Measurements from ENCODE around the gene NISCH.

Gene NISCH

GRCh38 chr3:52435246-52436101 lies 19.9 kb upstream of the NISCH start:
- no peak for DNase-seq (ENCODE audit: low read depth)

GRCh38 chr3:52436500-52437149 lies 18.8 kb upstream of the NISCH start:
- DNase-seq (ENCODE audit: low read depth) = no peak

- no peak for DNase-seq (ENCODE audit: low read depth)
Observed at GRCh38 chr3:52437326-52438103, 17.9 kb upstream of the NISCH start.

- DNase-seq (ENCODE audit: low read depth) = no peak
Observed at GRCh38 chr3:52438104-52438376, 17.4 kb upstream of the NISCH start.

- no peak for DNase-seq (ENCODE audit: low read depth)
Observed at GRCh38 chr3:52438579-52439425, 16.6 kb upstream of the NISCH start.

- DNase-seq (ENCODE audit: low read depth) = no peak
Observed at GRCh38 chr3:52439426-52440248, 15.8 kb upstream of the NISCH start.

GRCh38 chr3:52440249-52440551 lies 15.2 kb upstream of the NISCH start:
- DNase-seq (ENCODE audit: low read depth) = no peak

GRCh38 chr3:52440671-52441070 lies 14.7 kb upstream of the NISCH start:
- no peak for DNase-seq (ENCODE audit: low read depth)

GRCh38 chr3:52441091-52441771 lies 14.2 kb upstream of the NISCH start:
- DNase-seq (ENCODE audit: low read depth) = no peak

- DNase-seq (ENCODE audit: low read depth) = no peak
Observed at GRCh38 chr3:52441772-52442332, 13.6 kb upstream of the NISCH start.

- no peak for DNase-seq (ENCODE audit: low read depth)
Observed at GRCh38 chr3:52442409-52443267, 12.8 kb upstream of the NISCH start.

GRCh38 chr3:52443268-52443610 lies 12.2 kb upstream of the NISCH start:
- DNase-seq (ENCODE audit: low read depth) = no peak

- no peak for DNase-seq (ENCODE audit: low read depth)
Observed at GRCh38 chr3:52443791-52444687, 11.4 kb upstream of the NISCH start.

GRCh38 chr3:52444860-52445793 lies 10.3 kb upstream of the NISCH start, which contains the start of gene SEMA3G:
Gene SEMA3G (minus strand): TSS chr3:52445103. CDS start chr3:52445027, 76 bp downstream.
- DNase-seq (ENCODE audit: low read depth) = no peak

GRCh38 chr3:52446042-52446441 lies 9.4 kb upstream of the NISCH start:
- no peak for DNase-seq (ENCODE audit: low read depth)

GRCh38 chr3:52446631-52447511 lies 8.5 kb upstream of the NISCH start:
- no peak for DNase-seq (ENCODE audit: low read depth)
